GM23338 (cell line): ENCODE results near the gene LCA5.

Source experiments
- CREB1 ChIP-seq: fragments of 250-450 bp; sonication (Bioruptor Pico); IDR thresholded peaks from 2 replicates; pipeline ENCODE4 v1.5.0; 2020; ENCODE audit warnings: low read depth, mild to moderate bottlenecking, moderate library complexity
- CTCF ChIP-seq, 2 experiments: fragments of 200-600 bp in 1 of 2; sonication (generic) in 1 of 2; conservative IDR thresholded peaks; 2 replicates each; pipeline versions ENCODE4 v1.5.1 to v1.6.1; 2016 to 2017; ENCODE audit warnings: antibody characterized with exemption in 2 of 2, low read depth in 2 of 2, mild to moderate bottlenecking in 2 of 2, moderate library complexity in 1 of 2
- EZH2 ChIP-seq: fragments of 200-600 bp; sonication (generic); IDR thresholded peaks from one replicate; pipeline ENCODE4 v1.8.0; 2017; ENCODE audit warnings: antibody characterized with exemption, mild to moderate bottlenecking, low read depth; ENCODE audit not compliant: unreplicated experiment
- EZH2phosphoT487 ChIP-seq: fragments of 200-600 bp; sonication (generic); IDR thresholded peaks from one replicate; pipeline ENCODE4 v1.8.1; 2018; ENCODE audit warnings: antibody characterized with exemption; ENCODE audit not compliant: unreplicated experiment
- JUNB ChIP-seq: IDR thresholded peaks from one replicate; pipeline ENCODE4 v1.6.1; 2016; ENCODE audit warnings: antibody characterized with exemption; ENCODE audit not compliant: unreplicated experiment
- POLR2AphosphoS5 ChIP-seq: IDR thresholded peaks from 2 replicates; pipeline ENCODE4 v1.6.1; 2016; ENCODE audit warnings: antibody characterized with exemption, low read depth
- REST ChIP-seq: IDR thresholded peaks from one replicate; pipeline ENCODE4 v1.6.1; 2018; ENCODE audit warnings: antibody characterized with exemption; ENCODE audit not compliant: unreplicated experiment
- ZNF331 ChIP-seq: fragments of 250-450 bp; sonication (Bioruptor Pico); IDR thresholded peaks from 2 replicates; pipeline ENCODE4 v1.5.0; 2020; ENCODE audit warnings: low read depth, mild to moderate bottlenecking, moderate library complexity

GRCh38 chr6:79446006-79446405 lies 91.2 kb downstream of the LCA5 start:
- TF ChIP-seq CTCF (conservative IDR thresholded peaks at IDR 0.05; ENCODE audit: low read depth in 2 of 2) (no peak), ZNF331 (no peak), EZH2phosphoT487 (no peak), EZH2 (no peak), POLR2AphosphoS5 (no peak), CREB1 (no peak), JUNB (no peak), REST (no peak)
